ENCODE results near the gene PHLDA1. TPM values are rescaled to one million over a fixed set of nuclear protein-coding genes. Genes with fewer than 3 reads are reported as not detected.

Gene PHLDA1
- total and polyA plus RNA-seq, 2 experiments from 2014 or later: 11.7 to 21.6 TPM

DNA sequence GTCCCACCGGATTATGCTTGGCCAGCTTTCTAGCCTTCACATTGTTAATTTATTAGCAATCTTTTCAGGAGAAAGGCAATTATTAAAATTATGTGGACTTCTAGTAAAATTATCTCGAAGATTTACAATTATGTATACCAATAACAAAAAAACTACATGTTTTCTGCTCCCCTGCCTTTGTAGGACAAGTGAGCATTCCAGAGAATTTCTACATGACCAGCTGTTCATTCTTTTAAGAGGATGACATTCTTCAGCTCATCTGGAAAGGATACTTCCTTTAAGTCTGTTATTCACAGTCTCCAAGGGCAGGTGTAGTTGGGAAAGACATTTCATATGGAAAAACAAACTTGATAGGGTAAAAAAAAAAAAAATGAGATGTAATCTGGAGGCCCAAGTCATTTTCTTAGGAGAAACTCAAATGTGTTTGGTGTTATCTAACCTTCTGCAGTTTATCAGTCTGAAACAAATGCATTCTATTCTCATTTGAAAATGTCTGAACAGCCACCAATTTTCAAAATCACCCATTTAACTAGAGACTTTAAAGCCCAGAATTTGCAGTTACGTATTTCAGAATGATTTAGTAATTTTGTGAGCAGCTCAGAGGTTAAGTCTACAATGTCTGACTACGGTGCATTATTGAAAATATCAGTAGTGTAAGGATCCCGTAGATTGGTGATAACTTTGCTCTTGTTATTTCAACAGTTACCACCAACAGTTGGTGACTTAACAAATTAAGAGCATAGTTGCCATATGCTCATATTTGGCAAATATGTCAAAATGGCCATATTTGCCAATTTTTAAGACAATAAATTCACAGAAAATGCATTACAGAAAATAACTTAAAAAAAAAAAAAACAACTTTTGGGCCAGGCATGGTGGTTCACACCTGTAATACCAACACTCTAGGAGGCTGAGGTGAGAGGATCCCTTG, 1.8 kb upstream of the PHLDA1 start:
- ATAC-seq (no peak), DNase-seq (ENCODE audit: low spot score) (peak; percentile 72)
- Histone ChIP-seq H3K4me2 (peak overlapping the region; percentile 77), H3K27me3 (ENCODE audit: insufficient read depth) (peaks cover 16% of the 10 kb centered on the region), H3K4me1 (ENCODE audit: insufficient read depth) (peaks cover 32% of the 10 kb centered on the region), H3K4me3 (peak overlapping the region; percentile 80), H4K20me1 (replicated peaks; ENCODE audit: insufficient read depth) (no peaks in the 10 kb centered on the region), H3K36me3 (ENCODE audit: insufficient read depth) (0 out of 2 replicates have a peak, but pooled peaks cover 3% of the 10 kb centered on the region), H2AFZ (no peak overlapping the region), H3K9me2 (ENCODE audit: insufficient read depth) (no peaks in the 10 kb centered on the region), H3K27ac (ENCODE audit: low read depth) (peak overlapping the region; percentile 80), H3K79me2 (replicated peaks; ENCODE audit: insufficient read depth) (peaks cover 17% of the 10 kb centered on the region), H3F3A (replicated peaks; ENCODE audit: low read depth) (peaks cover 3% of the 10 kb centered on the region; the same call in 1 of the 2 replicates)
- Mint-ChIP-seq H3K36me3 (ENCODE audit: low read depth) (peaks cover 17% of the 10 kb centered on the region), H3K4me3 (peak overlapping the region; percentile 94), H3K9me3 (peaks cover 3% of the 10 kb centered on the region; the same call in 1 of the 3 replicates), H3K27me3 (ENCODE audit: insufficient read depth, low read depth, poor library complexity) (peaks cover 12% of the 10 kb centered on the region), H3K4me1 (peaks cover 46% of the 10 kb centered on the region), H3K27ac (no peak overlapping the region; the same call in 1 of the 2 replicates)
- TF ChIP-seq EZH2phosphoT487 (IDR thresholded peaks at IDR 0.05; ENCODE audit: unreplicated experiment) (no peak), POLR2AphosphoS5 (IDR thresholded peaks at IDR 0.05; ENCODE audit: low read depth) (no peak)

DNA sequence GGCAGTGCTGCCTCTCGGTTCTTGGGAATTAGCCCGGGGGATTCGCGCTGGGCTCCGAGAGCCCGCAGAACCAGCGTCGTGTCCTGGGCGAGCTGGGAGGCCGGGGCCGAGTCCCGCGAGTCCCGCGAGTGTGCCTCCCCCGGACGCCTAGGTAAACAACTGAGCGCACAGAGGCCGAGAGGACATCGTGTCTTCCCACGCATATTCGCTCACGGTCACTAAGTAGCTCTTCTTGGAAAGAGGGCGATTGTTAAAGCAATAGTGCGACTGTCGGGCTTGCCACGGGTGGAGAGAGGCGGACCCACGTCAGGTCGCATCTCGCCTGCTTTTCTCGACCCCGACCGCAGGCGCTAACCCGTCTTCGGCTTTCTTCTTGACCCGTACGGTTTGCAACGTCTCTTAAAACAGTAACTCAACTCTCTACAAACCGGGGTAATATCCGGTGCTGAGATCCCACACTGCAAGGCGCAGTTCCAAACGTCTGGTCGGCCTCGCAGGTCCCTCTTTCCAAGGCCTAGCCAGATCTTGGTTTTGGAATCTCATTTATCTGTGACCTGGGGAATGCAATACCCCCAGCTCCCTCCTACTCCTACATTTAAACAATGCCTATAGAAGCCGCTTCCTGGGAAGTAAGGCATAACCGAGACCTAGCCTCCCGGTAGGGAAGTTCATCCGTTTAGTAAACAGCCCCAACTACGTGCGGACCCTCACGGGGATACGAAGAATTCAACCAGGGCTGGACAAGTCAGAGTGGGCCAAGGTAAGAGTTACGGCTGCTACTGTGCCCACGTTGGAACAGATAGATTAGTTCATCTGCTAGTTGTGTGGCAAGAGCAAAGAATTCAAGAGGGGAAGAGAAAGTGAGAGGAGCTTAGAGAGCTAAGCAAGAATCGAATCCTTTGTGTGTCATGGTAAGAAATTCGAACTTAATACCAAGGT, 736 bp upstream of the PHLDA1 start:
- peak overlapping the region; percentile 77 for H3K4me2 ChIP-seq
- H3K4me1 Mint-ChIP-seq: peaks cover 37% of the 10 kb centered on the region
- H3K9me3 Mint-ChIP-seq: peaks cover 3% of the 10 kb centered on the region; the same call in 1 of the 3 replicates
- peaks cover 26% of the 10 kb centered on the region for H3K4me1 ChIP-seq (ENCODE audit: insufficient read depth)
- H3K36me3 ChIP-seq (ENCODE audit: insufficient read depth): peaks cover 3% of the 10 kb centered on the region; the same call in 1 of the 2 replicates
- peak overlapping the region; percentile 80 for H3K4me3 ChIP-seq
- peak overlapping the region; percentile 94 for H3K4me3 Mint-ChIP-seq
- H3K27me3 Mint-ChIP-seq (ENCODE audit: insufficient read depth, low read depth, poor library complexity): peaks cover 10% of the 10 kb centered on the region
- peak overlapping the region; percentile 0; the same call in 1 of the 2 replicates for H2AFZ ChIP-seq
- H3K27me3 ChIP-seq (ENCODE audit: insufficient read depth): peaks cover 16% of the 10 kb centered on the region
- peaks cover 22% of the 10 kb centered on the region for H3K36me3 Mint-ChIP-seq (ENCODE audit: low read depth)
- H3K27ac Mint-ChIP-seq: peak overlapping the region; percentile 90
- no peaks in the 10 kb centered on the region for H4K20me1 ChIP-seq (replicated peaks; ENCODE audit: insufficient read depth)
- DNase-seq (ENCODE audit: low spot score): peak; percentile 79
- peaks cover 17% of the 10 kb centered on the region for H3K79me2 ChIP-seq (replicated peaks; ENCODE audit: insufficient read depth)
- H3K27ac ChIP-seq (ENCODE audit: low read depth): peak overlapping the region; percentile 80
- ATAC-seq: peak; percentile 21
- no peaks in the 10 kb centered on the region for H3F3A ChIP-seq (replicated peaks; ENCODE audit: low read depth)
- H3K9me2 ChIP-seq (ENCODE audit: insufficient read depth): no peaks in the 10 kb centered on the region
- TF ChIP-seq STAT1 (IDR thresholded peaks at IDR 0.05; ENCODE audit: unreplicated experiment): no peak
- no peak for TF ChIP-seq EZH2phosphoT487 (IDR thresholded peaks at IDR 0.05; ENCODE audit: unreplicated experiment)
- TF ChIP-seq, protein P1, sequence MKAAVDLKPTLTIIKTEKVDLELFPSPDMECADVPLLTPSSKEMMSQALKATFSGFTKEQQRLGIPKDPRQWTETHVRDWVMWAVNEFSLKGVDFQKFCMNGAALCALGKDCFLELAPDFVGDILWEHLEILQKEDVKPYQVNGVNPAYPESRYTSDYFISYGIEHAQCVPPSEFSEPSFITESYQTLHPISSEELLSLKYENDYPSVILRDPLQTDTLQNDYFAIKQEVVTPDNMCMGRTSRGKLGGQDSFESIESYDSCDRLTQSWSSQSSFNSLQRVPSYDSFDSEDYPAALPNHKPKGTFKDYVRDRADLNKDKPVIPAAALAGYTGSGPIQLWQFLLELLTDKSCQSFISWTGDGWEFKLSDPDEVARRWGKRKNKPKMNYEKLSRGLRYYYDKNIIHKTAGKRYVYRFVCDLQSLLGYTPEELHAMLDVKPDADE (IDR thresholded peaks at IDR 0.05): no peak
- 0 out of 2 replicates have a peak, but pooled peaks have one; percentile 8 for TF ChIP-seq POLR2AphosphoS5 (IDR thresholded peaks at IDR 0.05; ENCODE audit: low read depth)
- TF ChIP-seq, protein P2, sequence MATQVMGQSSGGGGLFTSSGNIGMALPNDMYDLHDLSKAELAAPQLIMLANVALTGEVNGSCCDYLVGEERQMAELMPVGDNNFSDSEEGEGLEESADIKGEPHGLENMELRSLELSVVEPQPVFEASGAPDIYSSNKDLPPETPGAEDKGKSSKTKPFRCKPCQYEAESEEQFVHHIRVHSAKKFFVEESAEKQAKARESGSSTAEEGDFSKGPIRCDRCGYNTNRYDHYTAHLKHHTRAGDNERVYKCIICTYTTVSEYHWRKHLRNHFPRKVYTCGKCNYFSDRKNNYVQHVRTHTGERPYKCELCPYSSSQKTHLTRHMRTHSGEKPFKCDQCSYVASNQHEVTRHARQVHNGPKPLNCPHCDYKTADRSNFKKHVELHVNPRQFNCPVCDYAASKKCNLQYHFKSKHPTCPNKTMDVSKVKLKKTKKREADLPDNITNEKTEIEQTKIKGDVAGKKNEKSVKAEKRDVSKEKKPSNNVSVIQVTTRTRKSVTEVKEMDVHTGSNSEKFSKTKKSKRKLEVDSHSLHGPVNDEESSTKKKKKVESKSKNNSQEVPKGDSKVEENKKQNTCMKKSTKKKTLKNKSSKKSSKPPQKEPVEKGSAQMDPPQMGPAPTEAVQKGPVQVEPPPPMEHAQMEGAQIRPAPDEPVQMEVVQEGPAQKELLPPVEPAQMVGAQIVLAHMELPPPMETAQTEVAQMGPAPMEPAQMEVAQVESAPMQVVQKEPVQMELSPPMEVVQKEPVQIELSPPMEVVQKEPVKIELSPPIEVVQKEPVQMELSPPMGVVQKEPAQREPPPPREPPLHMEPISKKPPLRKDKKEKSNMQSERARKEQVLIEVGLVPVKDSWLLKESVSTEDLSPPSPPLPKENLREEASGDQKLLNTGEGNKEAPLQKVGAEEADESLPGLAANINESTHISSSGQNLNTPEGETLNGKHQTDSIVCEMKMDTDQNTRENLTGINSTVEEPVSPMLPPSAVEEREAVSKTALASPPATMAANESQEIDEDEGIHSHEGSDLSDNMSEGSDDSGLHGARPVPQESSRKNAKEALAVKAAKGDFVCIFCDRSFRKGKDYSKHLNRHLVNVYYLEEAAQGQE (IDR thresholded peaks at IDR 0.05; ENCODE audit: unreplicated experiment): no peak
